ENCODE results near the gene RCOR2. TPM values are rescaled to one million over a fixed set of nuclear protein-coding genes. Genes with fewer than 3 reads are reported as not detected.

Gene RCOR2
- total and polyA plus RNA-seq, 2 experiments from 2014 or later, result 34.7 to 74.2 TPM

GRCh38 chr11:63917692-63918506, 935 bp upstream of the RCOR2 start:
- Histone ChIP-seq H3K9me3 (ENCODE audit: low read depth) (no peaks in the 10 kb centered on the region), H3K4me3 (peak overlapping the region; percentile 97), H3K4me1 (ENCODE audit: low read depth) (peaks cover 40% of the 10 kb centered on the region), H3K27ac (peak overlapping the region; percentile 93), H3K36me3 (peaks cover 5% of the 10 kb centered on the region), H3K27me3 (no peaks in the 10 kb centered on the region)
- no peak for TF ChIP-seq CTCF (IDR thresholded peaks at IDR 0.05; ENCODE audit: low read depth, low read length)
- DNase-seq (ENCODE audit: low read depth in 1 of 2, low spot score in 1 of 2), result peak; percentile 63 to 89

GRCh38 chr11:63915961-63916836, 765 bp downstream of the RCOR2 start:
- no peaks in the 10 kb centered on the region for H3K9me3 ChIP-seq (ENCODE audit: low read depth)
- H3K27ac ChIP-seq, result peak overlapping the region; percentile 40
- H3K4me3 ChIP-seq, result peak overlapping the region; percentile 97
- peaks cover 40% of the 10 kb centered on the region for H3K4me1 ChIP-seq (ENCODE audit: low read depth)
- peaks cover 5% of the 10 kb centered on the region for H3K36me3 ChIP-seq
- TF ChIP-seq CTCF (IDR thresholded peaks at IDR 0.05; ENCODE audit: low read depth, low read length), result peak; percentile 59
- DNase-seq (ENCODE audit: low read depth in 1 of 2, low spot score in 1 of 2), result peak; percentile 47 to 78
- H3K27me3 ChIP-seq, result no peaks in the 10 kb centered on the region

GRCh38 chr11:63914896-63915691, 1.9 kb downstream of the RCOR2 start:
- Histone ChIP-seq H3K4me1 (ENCODE audit: low read depth) (peaks cover 39% of the 10 kb centered on the region), H3K27ac (peak overlapping the region; percentile 31), H3K27me3 (no peaks in the 10 kb centered on the region), H3K36me3 (peaks cover 5% of the 10 kb centered on the region), H3K9me3 (ENCODE audit: low read depth) (no peaks in the 10 kb centered on the region), H3K4me3 (peak overlapping the region; percentile 97)
- TF ChIP-seq CTCF (IDR thresholded peaks at IDR 0.05; ENCODE audit: low read depth, low read length), result no peak
- peak in 1 of 2 donors; percentile 42 for DNase-seq (ENCODE audit: low read depth in 1 of 2, low spot score in 1 of 2)

- H3K4me3 ChIP-seq, result no peak overlapping the region
- no peak for DNase-seq (ENCODE audit: low read depth in 1 of 2, low spot score in 1 of 2)
- peaks cover 39% of the 10 kb centered on the region for H3K4me1 ChIP-seq (ENCODE audit: low read depth)
- H3K27ac ChIP-seq, result no peak overlapping the region
- peaks cover 5% of the 10 kb centered on the region for H3K36me3 ChIP-seq
- H3K27me3 ChIP-seq, result no peaks in the 10 kb centered on the region
- TF ChIP-seq CTCF (IDR thresholded peaks at IDR 0.05; ENCODE audit: low read depth, low read length), result no peak
- no peaks in the 10 kb centered on the region for H3K9me3 ChIP-seq (ENCODE audit: low read depth)
Observed at GRCh38 chr11:63913866-63914830, 2.8 kb downstream of the RCOR2 start.

Data from cardiac muscle cell (in vitro differentiated cells and primary cell).